Esophagus (tissue), 2 donors: ENCODE data around the gene IGFALS. TPM values are rescaled to one million over a fixed set of nuclear protein-coding genes. Genes with fewer than 3 reads are reported as not detected.
A peak's percentile ranks its signal among the peaks of the same experiment; 100 is the strongest.

Source experiments
- H3K27ac ChIP-seq, 2 donors: one replicate each; pipeline ENCODE4 v1.5.1; 2013; ENCODE audit warnings: low read depth in 2 of 2, mild to moderate bottlenecking in 2 of 2, inconsistent platforms in 1 of 2, low read length in 1 of 2, moderate library complexity in 1 of 2
- H3K27me3 ChIP-seq, 2 donors: one replicate each; pipeline ENCODE4 v1.6.1; 2013; ENCODE audit warnings: low read length in 2 of 2, control low read depth in 1 of 2, mild to moderate bottlenecking in 1 of 2; ENCODE audit not compliant: insufficient read depth in 2 of 2, control insufficient read depth in 1 of 2
- H3K36me3 ChIP-seq, 2 donors: one replicate each; pipeline ENCODE4 v1.6.1; 2013; ENCODE audit warnings: low read length in 1 of 2; ENCODE audit not compliant: control insufficient read depth in 2 of 2, insufficient read depth in 2 of 2
- H3K4me1 ChIP-seq, 2 donors: one replicate each; pipeline ENCODE4 v1.6.1; 2013; ENCODE audit warnings: low read length in 1 of 2; ENCODE audit not compliant: control insufficient read depth in 2 of 2, insufficient read depth in 2 of 2
- H3K4me3 ChIP-seq, 2 donors: one replicate each; pipeline ENCODE4 v1.5.1; 2013; ENCODE audit warnings: low read length in 2 of 2, mild to moderate bottlenecking in 2 of 2, low read depth in 1 of 2, moderate library complexity in 1 of 2
- H3K9me3 ChIP-seq, 2 donors: one replicate each; pipeline ENCODE4 v1.6.1; 2013; ENCODE audit warnings: mild to moderate bottlenecking in 2 of 2, low read depth in 1 of 2, low read length in 1 of 2, moderate library complexity in 1 of 2; ENCODE audit not compliant: control insufficient read depth in 2 of 2, insufficient read depth in 1 of 2
- WGBS, 2 donors: extraction: QIAGEN DNeasy Blood & Tissue Kit; methylation state at CpG; one replicate each; pipeline ENCODE4 v1.1.7; 2013; 5-methylcytosine and 5-hydroxymethylcytosine counted together
- polyA plus RNA-seq, 2 donors: library from polyadenylated mRNA; stranded (reverse); fragments of 200-250 nt; gene quantifications; one replicate each; pipeline ENCODE4 v1.2.3, GENCODE V29; 2013
- donor health status: healthy with polysubstance abuse.
- donor health status: Bipolar disorder and iron deficiency.

IGFALS gene
- polyA plus RNA-seq, 2 donors = 0.01 to 0.14 TPM

- Histone ChIP-seq H3K4me3 (no peak overlapping the region), H3K9me3 (peaks cover 0 to 2% of the 10 kb centered on the region in 2 donors), H3K36me3 (peaks cover 0 to 44% of the 10 kb centered on the region in 2 donors), H3K27ac (no peak overlapping the region), H3K4me1 (peaks cover 10 to 32% of the 10 kb centered on the region in 2 donors), H3K27me3 (no peaks in the 10 kb centered on the region)
- WGBS, 2 donors = 83 to 85% methylated on average over 32 to 34 of the region's 34 CpGs
These were observed 15.0 kb downstream of the IGFALS start for GRCh38 chr16:1778200-1779179.

- Histone ChIP-seq H3K27me3 (no peaks in the 10 kb centered on the region), H3K36me3 (peaks cover 0 to 44% of the 10 kb centered on the region in 2 donors), H3K27ac (peak overlapping the region in 1 of 2 donors; percentile 65), H3K4me3 (no peak overlapping the region), H3K4me1 (peaks cover 10 to 32% of the 10 kb centered on the region in 2 donors), H3K9me3 (peaks cover 0 to 2% of the 10 kb centered on the region in 2 donors)
- WGBS, 2 donors = 76 to 78% methylated on average over 35 to 36 of the region's 36 CpGs
These were observed 15.9 kb downstream of the IGFALS start for GRCh38 chr16:1777375-1778199.

- 89 to 92% methylated on average over 22 of the region's 22 CpGs for WGBS, 2 donors
- H3K9me3 ChIP-seq = peaks cover 0 to 2% of the 10 kb centered on the region in 2 donors
- peaks cover 0 to 45% of the 10 kb centered on the region in 2 donors for H3K36me3 ChIP-seq
- H3K4me3 ChIP-seq = no peak overlapping the region
- peaks cover 10 to 35% of the 10 kb centered on the region in 2 donors for H3K4me1 ChIP-seq
- peak overlapping the region in 1 of 2 donors; percentile 65 for H3K27ac ChIP-seq
- H3K27me3 ChIP-seq = no peaks in the 10 kb centered on the region
These were observed 16.5 kb downstream of the IGFALS start for GRCh38 chr16:1776991-1777374.

- no peak overlapping the region for H3K4me3 ChIP-seq
- peaks cover 10 to 38% of the 10 kb centered on the region in 2 donors for H3K4me1 ChIP-seq
- peaks cover 0 to 47% of the 10 kb centered on the region in 2 donors for H3K36me3 ChIP-seq
- H3K27ac ChIP-seq = no peak overlapping the region
- no peaks in the 10 kb centered on the region for H3K27me3 ChIP-seq
- peaks cover 0 to 2% of the 10 kb centered on the region in 2 donors for H3K9me3 ChIP-seq
- WGBS, 2 donors = 83 to 85% methylated on average over 13 of the region's 13 CpGs
These were observed 16.9 kb downstream of the IGFALS start for GRCh38 chr16:1776672-1776955.

- no peak overlapping the region for H3K4me3 ChIP-seq
- 80 to 85% methylated on average over 28 of the region's 28 CpGs for WGBS, 2 donors
- peaks cover 0 to 2% of the 10 kb centered on the region in 2 donors for H3K9me3 ChIP-seq
- H3K27ac ChIP-seq = no peak overlapping the region
- peaks cover 0 to 46% of the 10 kb centered on the region in 2 donors for H3K36me3 ChIP-seq
- no peaks in the 10 kb centered on the region for H3K27me3 ChIP-seq
- H3K4me1 ChIP-seq = peaks cover 6 to 34% of the 10 kb centered on the region in 2 donors
These were observed 17.4 kb downstream of the IGFALS start for GRCh38 chr16:1775846-1776671.

GRCh38 chr16:1775006-1775845, 18.3 kb downstream of the IGFALS start:
- Histone ChIP-seq H3K27me3 (no peaks in the 10 kb centered on the region), H3K36me3 (peaks cover 0 to 43% of the 10 kb centered on the region in 2 donors), H3K4me1 (peaks cover 6 to 37% of the 10 kb centered on the region in 2 donors), H3K27ac (no peak overlapping the region), H3K4me3 (no peak overlapping the region), H3K9me3 (peaks cover 0 to 2% of the 10 kb centered on the region in 2 donors)
- 87 to 88% methylated on average over 30 of the region's 30 CpGs for WGBS, 2 donors

GRCh38 chr16:1774448-1774780, 19.1 kb downstream of the IGFALS start:
- Histone ChIP-seq H3K27ac (peak overlapping the region; percentile 92 to 97), H3K4me3 (peak overlapping the region; percentile 78 to 93), H3K36me3 (peaks cover 0 to 40% of the 10 kb centered on the region in 2 donors)

GRCh38 chr16:1773703-1774447, 19.6 kb downstream of the IGFALS start:
- WGBS, 2 donors = 10 to 16% methylated on average over 37 to 45 of the region's 45 CpGs
- H3K27me3 ChIP-seq = no peaks in the 10 kb centered on the region
- peaks cover 6 to 37% of the 10 kb centered on the region in 2 donors for H3K4me1 ChIP-seq
- H3K4me3 ChIP-seq = peak overlapping the region; percentile 78 to 93
- H3K27ac ChIP-seq = peak overlapping the region; percentile 92 to 97
- H3K36me3 ChIP-seq = peaks cover 1 to 43% of the 10 kb centered on the region in 2 donors
- peaks cover 0 to 2% of the 10 kb centered on the region in 2 donors for H3K9me3 ChIP-seq

More at GRCh38 chr16:1774448-1774780, 19.1 kb downstream of the IGFALS start:
- Histone ChIP-seq H3K9me3 (peaks cover 0 to 2% of the 10 kb centered on the region in 2 donors), H3K27me3 (no peaks in the 10 kb centered on the region), H3K4me1 (peaks cover 6 to 37% of the 10 kb centered on the region in 2 donors)
- 77 to 88% methylated on average over 7 of the region's 7 CpGs for WGBS, 2 donors
